HG02642 (cell line): Measurements from ENCODE around the gene PGAP3.

Source experiments
- ATAC-seq: cut with Tn5 transposase; IDR thresholded peaks from one replicate; pipeline ENCODE4 v1.9.1; 2021; ENCODE audit warnings: mild to moderate bottlenecking; ENCODE audit not compliant: unreplicated experiment, poor library complexity

PGAP3 gene

DNA sequence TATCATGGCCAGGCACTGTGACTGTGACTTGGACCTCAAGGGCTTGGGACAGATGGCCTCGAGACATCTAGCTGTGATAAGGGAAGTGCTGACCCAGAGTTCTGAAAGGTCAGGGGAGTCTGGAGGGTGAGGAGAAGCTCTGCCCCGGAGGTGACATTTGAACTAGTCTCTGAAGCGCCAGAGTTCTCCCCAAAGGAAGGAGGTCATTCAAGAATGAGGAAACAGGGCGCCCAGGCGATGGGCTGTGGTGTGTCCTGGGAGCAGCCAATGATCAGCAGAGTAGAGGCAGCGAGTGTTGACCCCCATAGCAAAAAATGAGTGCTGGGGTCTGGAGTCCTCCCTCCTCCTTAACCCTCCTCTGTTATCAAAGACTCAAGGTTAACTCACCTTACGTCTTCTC, 46.0 kb downstream of the PGAP3 start:
- no peak for ATAC-seq

DNA sequence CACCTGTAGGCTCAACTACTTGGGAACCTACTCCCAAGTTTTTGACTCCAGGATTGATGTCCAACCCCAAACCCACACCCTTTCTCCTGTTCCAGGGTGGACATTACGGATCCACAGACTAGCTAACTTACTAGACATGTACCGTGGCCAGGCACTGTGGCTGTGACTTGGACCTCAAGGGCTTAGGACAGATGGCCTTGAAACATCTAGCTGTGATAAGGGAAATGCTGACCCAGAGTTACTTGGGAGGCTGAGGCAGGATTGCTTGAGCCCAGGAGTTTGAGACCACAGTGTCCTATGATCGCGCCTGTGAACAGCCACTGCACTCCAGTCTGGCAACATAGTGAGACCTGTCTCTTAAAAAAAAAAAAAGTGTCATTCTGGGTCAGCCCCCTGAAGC, 46.8 kb downstream of the PGAP3 start:
- ATAC-seq, result no peak

DNA sequence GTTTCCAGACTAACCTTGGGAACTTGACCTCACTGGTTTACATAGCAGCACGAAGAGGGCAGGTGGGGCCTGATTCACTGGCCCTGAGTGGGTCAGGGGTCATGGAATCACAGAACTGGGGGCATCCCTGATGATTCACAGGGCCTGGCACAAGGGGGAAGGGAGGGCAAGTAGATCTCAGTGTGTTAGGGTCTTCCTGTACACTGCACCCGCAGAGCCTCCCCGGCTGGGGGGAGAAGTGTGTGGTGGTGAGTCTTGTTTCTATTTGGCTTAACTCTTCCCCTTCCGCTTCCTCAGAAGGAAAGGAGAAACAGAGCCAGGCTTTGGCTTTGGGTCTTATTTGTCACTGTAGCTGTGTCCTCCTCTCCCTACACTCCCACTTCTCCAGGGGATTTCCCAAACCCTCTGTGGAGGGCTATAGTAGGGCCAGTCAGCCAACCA, 47.2 kb downstream of the PGAP3 start:
- ATAC-seq, result no peak

DNA sequence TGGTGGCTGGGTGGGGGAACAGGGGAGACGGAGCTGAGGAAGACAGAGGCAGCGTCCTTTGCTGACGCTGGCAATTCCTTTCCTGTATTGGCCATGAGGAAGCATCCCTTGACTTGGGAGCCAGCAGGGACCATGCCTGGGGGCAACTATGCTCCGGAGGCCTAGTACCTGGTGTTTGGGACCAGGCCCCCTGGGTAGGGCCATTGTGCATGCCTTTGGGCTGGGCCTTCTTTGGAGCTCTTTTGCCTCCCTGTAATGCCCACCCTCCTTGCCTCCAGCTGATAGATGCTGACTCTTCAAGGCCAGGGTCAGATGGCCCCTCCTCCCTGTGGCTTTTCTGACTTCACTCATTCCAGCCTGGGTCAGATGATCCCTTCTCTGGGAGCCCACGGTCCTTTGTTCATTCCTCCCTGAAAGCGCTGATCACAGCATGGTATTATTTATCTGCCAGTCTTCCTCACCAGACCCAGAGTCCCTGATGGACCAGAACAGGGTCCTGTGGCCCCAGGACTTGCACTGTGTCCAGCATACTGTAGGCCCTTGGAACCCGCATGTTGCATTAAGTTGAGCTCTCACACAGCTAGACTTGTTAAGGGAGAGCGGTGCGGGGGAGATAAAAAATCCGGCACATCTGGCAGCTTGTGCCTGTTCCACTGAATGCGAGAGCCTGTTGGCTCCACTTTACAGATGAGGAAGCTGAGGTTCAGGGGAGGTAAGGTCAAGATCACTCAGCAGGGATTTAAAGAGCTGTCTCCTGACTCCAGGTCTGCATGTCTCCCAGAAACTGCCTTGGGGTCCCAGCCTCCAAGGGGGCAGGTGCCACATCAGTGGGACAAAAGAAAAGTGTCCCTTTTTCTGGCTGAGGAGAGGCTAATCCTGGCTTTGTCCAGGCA, 48.0 kb downstream of the PGAP3 start:
- ATAC-seq, result no peak

DNA sequence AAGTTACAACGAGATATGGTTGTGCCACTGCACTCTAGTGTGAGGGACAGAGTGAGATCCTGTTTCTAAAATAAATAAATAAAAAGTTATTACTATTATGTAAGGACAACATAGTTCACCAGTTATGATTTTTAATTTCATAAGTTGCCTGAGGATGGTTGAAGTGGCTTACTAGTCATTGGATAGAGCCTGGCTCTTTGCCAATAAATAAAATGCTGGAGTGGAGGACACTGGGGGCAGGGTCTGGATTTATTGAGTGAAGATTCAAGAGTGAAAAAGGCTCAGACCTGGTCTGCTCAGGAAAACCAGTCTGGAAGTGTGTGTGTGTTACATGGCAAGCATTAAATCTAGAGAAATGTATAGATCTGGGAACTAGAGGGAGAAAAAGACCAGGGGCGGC, 48.8 kb downstream of the PGAP3 start:
- ATAC-seq, result no peak

DNA sequence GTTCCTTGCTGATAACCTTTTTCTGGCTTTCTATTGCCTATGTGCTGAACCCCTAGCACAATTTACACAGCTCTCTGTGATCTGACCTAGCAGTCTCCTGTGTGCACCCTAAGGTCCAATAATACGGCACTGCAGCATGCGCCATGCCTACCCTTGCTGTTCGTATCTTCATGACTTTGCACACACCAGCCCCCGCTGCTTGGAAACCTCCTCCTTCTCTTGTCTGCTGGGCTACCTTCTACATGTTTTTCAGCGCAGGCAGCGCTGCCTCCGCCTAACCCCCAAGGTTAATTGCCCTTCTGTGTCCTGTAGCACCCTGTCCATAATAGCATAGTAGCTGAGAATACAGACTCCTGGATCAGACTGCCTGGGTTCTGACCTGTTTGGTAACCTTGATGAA, 49.5 kb downstream of the PGAP3 start:
- ATAC-seq, result no peak

DNA sequence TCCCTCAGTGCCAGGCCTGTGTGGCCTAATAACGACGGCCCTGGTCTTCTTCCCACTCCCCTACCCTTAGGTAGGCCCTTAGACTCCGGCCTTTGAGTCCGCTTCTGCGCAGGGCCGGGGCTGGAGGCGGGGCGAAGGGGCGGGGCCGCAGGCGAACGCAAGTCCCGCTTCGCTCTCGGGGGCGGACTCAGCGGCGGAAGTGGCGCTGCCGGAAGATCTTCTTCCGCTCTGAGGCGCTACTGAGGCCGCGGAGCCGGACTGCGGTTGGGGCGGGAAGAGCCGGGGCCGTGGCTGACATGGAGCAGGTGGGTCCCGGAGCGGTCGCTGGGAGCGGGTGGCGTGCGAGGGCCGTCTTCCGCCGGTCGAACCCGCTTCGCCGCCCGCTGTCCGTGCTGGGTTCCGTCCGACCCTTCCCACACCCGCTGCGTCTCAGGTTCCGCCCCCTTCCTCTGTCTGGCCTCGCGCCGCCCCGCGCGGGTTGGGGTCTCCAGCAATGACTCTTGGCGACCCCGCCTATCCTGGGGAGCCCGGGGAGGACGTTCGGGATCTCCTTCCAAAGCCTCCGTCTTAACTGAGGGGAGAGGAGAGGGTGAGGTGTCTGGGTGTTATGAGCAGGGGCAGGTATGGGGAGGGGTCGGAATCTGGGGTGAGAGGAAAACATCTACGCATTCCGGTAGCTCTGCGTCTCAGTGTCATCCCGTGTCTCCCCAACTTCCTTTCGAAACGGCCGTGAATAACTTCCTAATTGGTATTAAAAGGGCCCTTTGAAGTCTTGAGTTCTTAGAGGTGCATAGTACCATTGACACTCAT, 50.7 kb downstream of the PGAP3 start, which contains the start of gene STARD3:
Gene STARD3, plus strand, starts transcription at position 218 of the 810 bp plus-strand sequence. CDS start 16,388 bp downstream, outside the sequence.
- peak; percentile 82 for ATAC-seq

DNA sequence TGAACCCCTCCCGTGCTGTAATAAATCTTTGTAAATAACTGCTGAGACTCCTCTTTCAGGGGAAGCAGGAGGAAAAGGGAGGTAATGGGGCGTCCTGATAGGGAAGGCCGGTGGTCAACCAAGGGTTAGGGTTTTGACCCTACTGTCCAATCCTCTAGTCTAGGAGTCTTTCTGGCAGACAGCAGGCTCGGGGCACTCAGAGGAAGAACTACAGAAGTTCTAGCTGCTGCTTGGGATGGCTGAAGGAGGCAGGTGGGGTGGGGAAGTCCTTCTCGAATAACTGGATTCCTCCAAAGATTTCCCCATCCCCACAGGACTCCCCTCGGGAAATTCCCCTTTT, 51.3 kb downstream of the PGAP3 start:
- ATAC-seq, result peak; percentile 19

DNA sequence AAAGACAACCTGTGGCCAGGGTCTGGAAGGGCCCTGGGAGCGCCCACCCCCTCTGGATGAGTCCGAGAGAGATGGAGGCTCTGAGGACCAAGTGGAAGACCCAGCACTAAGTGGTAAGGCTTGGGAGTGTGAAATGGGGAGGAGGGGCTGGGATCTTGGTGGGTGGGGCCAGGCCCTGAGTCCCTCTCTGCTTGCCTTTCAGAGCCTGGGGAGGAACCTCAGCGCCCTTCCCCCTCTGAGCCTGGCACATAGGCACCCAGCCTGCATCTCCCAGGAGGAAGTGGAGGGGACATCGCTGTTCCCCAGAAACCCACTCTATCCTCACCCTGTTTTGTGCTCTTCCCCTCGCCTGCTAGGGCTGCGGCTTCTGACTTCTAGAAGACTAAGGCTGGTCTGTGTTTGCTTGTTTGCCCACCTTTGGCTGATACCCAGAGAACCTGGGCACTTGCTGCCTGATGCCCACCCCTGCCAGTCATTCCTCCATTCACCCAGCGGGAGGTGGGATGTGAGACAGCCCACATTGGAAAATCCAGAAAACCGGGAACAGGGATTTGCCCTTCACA, 52.2 kb downstream of the PGAP3 start:
- ATAC-seq, result no peak

DNA sequence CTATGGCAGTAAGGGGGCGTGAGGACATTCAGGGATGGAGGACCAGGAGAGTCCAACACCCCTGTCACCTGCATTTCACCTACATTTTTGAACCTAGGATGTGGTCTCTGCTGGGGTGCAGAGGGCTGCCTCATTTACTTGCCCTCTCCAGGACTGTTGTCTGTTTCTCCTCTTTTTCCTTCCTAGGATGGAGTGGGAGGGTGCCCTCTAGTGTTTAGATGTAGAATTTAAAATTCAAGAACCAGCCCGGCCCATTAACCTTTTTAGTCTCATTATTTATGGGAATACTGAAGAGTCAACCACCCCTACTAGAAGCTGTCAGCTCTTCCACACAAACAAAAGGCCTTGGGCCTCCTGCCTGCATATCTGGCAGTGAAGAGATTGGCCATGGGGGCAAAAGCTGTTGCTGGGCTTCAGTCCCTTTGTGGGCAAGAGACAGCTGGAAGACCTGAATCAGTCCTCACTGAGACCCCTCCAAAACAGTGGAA, 53.4 kb downstream of the PGAP3 start:
- no peak for ATAC-seq

DNA sequence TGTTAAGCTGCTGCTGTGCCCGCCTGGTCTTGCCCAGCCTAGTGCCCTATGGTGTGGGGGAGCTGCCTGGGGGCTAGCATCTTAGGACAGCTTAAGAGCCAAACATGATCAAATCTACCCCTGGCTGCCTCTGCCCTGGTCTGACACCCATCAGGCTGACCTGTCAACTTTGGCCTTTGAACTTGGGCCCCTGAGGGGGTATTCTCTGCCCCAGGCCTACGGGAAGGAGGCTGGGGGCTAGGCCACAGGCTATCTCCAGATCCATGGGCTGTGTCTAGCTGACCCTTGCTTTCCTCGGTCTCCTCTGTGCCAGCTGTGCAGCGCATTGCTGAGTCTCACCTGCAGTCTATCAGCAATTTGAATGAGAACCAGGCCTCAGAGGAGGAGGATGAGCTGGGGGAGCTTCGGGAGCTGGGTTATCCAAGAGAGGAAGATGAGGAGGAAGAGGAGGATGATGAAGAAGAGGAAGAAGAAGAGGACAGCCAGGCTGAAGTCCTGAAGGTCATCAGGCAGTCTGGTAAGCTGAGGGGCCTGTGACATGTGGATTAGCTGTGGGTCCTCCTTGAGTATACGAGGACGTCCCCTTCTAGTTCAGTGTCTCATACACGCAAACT, 54.2 kb downstream of the PGAP3 start:
- ATAC-seq, result no peak

DNA sequence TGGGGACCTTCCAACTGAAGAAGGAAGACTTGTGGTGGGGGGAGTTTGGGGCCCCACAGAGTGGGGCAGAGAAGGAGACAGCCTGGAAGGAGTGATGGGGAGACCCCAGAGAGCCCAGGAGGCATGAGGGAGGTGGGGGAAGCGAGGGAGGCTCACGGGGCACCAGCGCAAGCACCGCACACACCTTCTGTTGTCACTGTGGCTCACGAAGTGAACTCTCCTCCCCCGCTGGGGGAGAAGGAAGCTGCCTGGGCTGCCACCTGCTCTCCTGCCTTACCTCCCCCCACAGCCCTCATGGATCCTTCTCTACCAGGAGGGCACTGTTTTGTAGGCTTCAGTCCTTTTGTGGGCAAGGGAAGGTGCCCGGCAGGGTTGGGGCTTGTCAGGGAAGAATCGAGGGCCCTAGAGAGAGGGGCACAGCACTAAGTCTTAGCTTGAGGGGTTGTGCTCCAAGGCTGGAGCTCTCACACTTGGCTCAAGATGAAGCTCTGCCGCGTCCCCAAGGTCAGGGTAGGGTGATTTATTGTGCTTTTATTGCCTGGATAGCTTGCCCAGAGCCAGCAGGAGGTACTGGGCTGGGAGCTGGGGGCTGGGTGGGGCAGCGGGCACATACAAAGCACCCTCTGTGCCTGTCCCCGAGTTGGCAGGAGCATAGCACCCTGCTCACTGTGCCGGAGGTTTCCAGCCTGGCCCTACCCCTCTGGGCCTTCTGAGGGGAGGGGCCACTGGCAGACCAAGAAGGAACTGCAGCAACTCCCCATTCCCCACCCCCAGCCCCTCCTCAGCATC, 55.5 kb downstream of the PGAP3 start:
- no peak for ATAC-seq

DNA sequence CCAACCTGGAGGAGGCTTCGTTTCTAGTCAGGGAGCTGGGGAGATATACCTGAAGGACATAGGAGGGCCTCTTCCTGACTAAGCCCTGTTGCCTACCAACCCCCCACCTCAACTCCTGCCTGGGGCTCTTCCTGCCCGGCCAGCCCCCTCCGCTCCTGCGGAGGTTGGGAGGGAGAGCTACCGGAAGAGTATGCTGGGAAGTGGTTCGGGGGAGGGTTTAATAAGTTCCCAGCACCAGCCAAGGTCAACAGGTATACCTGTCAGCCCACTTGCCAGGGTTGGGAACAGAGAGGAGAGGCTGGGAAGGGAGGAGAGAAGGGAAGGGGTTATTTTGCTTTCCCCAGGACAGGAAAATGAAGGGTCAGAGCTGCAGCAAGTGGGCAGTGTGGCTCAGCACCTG, 56.5 kb downstream of the PGAP3 start:
- ATAC-seq, result no peak

DNA sequence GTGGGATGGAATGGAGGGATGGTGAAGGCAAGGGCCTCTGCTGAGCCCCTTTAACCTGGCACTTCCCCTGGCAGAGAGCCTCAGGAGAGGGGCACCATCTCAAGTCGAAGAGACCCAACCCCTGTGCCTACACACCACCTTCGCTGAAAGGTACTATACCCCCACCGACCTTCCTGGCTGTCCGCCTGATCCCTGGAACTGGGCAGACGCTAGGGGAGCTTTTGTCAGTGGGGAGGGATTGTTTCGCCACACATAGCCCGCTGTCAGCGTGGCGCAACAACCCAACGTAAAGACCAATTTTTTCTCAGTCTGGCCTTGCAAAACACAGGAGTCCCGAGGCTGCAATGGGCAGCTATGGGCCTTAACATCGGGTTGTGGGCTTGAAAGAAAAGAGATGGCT, 58.0 kb downstream of the PGAP3 start:
- ATAC-seq, result no peak

DNA sequence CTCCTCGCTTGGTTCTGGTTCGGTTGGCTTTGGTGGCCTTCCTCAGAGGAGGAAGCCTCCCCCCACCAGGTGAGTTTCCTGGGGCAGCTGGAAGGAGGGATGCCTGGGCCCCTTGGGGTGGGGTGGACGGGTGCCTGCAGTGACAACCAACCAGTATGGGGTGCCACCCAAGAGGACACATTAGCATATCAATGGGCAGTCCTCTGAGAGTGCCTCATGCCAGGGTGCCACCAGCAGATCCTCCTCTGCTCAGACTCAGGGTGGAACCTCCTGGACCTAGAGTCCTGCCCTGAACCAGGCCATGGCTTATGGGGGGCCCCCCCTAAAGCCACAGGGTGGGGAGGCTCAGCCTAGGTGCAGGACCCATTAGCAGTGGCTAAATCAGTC, 58.4 kb downstream of the PGAP3 start:
- ATAC-seq, result no peak

DNA sequence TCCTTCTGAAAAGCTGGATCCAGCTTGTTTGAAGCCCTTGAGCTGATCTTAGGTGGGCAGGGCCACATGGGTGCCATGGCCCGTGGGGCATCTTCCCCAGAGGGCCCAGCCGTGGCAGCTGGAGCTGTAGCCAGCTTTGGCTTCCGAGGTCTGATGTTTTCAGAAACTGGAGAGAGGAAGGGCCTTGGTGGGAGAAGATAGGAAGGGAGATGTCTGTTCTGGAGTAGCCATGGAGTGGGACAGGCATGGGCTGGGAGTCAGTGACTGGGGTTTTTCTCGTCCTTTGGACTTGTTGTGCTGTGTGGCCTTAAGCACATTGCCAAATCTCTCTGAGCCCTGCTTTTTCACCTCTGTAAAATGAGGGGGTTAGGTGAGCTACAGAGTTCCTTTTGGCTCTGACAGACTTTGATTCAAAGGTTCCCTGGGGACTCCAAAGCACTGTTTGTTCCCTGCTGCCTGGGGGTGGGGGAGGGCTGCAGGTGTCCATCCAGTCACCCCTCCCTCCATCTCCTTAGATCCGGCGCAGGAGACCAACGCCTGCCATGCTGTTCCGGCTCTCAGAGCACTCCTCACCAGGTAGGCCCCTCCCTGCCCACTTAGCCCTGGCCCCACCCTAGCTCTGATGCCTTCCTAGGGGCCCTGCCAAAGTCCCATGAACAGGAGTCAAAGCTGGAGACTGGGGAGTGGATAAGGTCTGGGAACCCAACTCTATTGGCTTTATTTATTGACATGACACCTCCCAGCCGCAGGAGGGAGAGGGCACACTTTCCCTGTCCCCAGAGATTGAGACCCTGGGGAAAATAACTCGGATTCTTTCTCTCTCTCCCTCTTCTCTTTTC, 59.0 kb downstream of the PGAP3 start:
- no peak for ATAC-seq

DNA sequence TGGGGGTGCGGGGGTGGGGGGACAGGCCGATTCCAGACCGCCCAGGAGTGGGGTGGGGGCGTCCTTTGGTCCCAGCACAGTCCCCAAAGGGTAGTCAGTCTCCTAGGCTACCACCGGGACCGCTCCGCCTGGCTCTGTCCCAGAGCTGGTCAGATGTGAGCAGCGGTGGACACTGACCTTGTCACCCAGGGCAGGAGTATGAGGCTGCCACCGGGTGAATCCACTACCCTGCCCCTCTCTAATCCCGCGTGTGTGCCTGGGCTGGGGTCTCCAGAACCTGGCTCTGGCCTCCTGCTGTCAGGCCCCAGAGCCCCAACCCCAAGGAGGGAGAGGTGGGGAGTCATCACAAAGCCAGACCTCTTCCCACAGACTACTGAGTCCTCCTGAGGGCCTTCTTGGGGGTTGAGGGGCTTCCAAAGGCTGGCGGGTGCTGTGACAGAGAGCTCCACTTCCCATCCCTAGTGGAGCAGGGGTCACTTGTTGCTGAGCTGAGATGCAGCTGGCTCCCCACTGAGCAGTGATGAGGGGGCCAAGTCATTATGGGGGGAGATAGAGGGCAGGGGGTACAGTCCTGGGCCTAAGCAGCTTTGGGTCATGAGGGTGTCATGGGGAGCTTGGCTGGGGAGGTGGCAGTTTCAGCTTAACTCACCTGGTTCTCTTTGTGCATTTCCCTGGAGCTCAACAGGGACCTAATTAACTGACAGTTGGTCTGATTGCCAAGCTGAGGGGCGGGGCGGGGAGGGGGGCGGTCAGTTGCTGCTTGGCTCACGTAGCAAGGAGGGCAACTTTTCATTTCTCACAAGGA, 59.9 kb downstream of the PGAP3 start:
- ATAC-seq, result no peak

DNA sequence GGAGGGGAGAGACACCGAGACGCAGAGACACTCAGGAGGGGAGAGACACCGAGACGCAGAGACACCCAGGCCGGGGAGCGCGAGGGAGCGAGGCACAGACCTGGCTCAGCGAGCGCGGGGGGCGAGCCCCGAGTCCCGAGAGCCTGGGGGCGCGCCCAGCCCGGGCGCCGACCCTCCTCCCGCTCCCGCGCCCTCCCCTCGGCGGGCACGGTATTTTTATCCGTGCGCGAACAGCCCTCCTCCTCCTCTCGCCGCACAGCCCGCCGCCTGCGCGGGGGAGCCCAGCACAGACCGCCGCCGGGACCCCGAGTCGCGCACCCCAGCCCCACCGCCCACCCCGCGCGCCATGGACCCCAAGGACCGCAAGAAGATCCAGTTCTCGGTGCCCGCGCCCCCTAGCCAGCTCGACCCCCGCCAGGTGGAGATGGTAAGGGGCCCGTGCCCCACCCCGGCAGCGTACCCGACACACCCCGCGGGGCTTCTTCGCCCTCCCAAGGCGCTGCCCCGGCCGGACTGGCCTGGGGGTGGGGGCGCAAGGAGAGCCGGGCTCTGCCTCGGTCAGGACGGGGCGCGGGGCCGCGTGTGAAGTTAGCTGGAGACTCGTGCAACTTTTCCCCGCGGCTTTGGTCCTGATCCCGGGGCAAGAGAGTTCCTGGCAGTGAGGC, 60.7 kb downstream of the PGAP3 start:
- no peak for ATAC-seq
